LoVo (cell line): ENCODE measurements around the gene MUC3A.
"Not testable (repeated sequence)": the region's sequence is repeated elsewhere in the genome, so short reads cannot be mapped to it uniquely, and the experiment has no call there.

Experiments
- DNase-seq: peaks from one replicate; pipeline ENCODE4 v3.0.0-alpha.2; 2016; ENCODE audit warnings: low spot score

Gene MUC3A, protein sequence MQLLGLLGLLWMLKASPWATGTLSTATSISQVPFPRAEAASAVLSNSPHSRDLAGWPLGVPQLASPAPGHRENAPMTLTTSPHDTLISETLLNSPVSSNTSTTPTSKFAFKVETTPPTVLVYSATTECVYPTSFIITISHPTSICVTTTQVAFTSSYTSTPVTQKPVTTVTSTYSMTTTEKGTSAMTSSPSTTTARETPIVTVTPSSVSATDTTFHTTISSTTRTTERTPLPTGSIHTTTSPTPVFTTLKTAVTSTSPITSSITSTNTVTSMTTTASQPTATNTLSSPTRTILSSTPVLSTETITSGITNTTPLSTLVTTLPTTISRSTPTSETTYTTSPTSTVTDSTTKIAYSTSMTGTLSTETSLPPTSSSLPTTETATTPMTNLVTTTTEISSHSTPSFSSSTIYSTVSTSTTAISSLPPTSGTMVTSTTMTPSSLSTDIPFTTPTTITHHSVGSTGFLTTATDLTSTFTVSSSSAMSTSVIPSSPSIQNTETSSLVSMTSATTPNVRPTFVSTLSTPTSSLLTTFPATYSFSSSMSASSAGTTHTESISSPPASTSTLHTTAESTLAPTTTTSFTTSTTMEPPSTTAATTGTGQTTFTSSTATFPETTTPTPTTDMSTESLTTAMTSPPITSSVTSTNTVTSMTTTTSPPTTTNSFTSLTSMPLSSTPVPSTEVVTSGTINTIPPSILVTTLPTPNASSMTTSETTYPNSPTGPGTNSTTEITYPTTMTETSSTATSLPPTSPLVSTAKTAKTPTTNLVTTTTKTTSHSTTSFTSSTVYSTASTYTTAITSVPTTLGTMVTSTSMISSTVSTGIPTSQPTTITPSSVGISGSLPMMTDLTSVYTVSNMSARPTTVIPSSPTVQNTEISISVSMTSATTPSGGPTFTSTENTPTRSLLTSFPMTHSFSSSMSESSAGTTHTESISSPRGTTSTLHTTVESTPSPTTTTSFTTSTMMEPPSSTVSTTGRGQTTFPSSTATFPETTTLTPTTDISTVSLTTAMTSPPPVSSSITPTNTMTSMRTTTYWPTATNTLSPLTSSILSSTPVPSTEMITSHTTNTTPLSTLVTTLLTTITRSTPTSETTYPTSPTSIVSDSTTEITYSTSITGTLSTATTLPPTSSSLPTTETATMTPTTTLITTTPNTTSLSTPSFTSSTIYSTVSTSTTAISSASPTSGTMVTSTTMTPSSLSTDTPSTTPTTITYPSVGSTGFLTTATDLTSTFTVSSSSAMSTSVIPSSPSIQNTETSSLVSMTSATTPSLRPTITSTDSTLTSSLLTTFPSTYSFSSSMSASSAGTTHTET (N-terminal part only)

DNA sequence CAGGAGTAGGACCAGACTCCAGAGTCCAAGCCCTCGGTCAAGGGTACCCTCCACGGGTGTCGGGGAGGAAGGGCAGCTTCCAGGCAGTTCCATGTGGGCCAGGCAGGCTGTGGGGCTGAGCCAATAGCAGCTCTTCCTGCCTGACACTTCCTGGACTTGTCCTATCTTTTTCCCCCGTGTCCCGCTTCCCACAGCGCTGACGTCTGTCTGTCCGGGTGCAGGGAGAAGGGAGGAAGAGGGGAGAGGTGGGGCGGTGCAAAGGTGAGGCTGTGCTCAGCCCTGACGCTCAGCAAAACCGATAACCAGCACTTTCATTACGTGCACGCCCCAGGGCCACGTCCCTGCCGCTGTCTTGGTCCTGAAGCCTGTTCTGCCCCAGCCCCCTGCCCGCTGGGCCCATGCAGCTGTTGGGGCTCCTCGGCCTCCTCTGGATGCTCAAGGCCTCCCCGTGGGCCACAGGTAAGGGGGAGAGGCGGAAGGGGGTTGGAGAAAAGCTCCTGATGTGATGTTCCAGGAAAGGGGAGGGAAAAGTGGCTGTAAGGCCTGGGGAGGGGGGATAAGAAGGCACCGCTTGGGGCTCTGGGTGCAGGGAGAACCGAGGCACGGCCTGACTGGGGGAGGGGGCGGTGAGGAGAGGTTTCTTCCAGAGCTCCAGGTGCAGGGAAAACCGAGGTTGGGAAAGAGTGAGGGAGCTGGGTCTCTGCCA is at the start of gene MUC3A:
Gene MUC3A, plus strand, starts transcription at position 308 of the 706 bp plus-strand sequence. Its CDS starts 91 bp downstream, at position 399.
- no peak for DNase-seq

DNA sequence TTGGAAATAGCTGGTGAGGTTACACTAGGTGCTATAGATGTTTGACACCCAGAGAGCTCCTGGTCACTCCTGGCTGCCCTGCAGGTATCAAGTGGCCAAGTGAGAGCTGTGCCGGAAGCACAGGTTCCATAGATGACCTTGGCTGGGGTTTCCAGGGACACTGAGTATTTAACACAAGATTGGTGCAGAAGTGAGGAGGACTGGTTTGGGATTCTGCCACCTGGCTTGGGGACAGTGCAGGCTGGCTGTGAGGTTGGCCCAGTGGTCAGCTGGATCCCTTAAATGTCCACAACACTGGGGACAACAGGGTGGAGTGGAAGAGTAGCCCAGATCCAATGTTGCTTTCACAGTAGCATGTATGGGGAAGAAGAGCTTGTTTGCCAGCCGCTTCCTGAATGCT is 48.4 kb upstream of the MUC3A start:
- DNase-seq = no peak

DNA sequence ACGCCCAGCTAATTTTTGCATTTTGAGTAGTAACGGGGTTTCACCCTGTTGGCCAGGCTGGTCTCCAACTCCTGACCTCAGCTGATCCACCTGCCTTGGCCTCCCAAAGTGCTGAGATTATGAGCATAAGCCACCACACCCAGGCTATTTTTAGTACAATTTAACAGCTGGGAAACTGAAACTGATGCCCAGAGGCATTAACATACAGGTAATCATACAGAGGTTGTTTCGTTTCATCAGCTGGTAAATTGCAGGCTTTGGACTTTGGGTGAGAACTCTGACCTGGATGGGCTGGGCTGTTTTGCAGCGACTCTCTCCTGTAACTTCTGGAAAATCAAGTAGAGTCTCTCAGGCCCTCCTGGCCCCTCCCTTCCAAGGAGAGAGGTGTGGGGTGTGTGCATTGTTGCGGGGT is 47.4 kb upstream of the MUC3A start:
- DNase-seq = peak; percentile 68

DNA sequence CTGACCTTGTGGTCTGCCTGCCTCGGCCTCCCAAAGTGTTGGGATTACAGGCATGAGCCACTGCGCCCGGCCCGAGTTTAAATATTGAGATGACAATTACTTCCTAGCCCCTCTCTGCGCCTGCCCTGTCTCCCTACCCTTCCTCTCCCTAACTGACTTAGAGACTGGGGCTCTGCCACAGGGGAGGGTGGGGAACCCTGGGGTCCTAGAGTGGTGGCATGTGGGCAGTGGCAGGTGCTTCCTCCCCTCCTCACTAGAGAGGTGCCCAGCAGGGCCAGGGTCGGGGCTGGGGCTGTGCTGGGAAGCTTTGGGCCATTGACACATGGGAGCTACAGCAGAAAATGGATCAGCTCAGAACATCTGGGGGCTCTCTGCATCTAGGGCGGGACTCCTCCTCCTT is 46.7 kb upstream of the MUC3A start:
- no peak for DNase-seq

DNA sequence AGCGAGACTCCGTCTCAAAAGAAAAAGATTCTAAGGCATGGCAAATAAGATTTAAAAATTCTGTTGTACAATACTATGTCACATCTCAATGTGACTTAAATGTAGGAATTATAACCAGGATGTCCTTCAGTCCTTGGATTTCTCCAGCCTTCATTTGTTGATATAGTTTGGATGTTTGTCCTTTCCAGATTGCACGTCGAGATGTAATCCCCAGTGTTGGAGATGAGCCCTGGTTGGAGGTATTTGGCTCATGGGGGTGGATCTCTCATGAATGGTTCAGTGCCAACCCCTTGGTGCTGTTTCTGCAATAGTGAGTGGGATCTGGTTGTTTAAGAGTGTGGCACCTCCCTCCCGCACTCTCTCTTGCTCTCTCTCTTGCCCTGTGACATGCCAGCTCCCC is 40.8 kb upstream of the MUC3A start:
- no peak for DNase-seq

DNA sequence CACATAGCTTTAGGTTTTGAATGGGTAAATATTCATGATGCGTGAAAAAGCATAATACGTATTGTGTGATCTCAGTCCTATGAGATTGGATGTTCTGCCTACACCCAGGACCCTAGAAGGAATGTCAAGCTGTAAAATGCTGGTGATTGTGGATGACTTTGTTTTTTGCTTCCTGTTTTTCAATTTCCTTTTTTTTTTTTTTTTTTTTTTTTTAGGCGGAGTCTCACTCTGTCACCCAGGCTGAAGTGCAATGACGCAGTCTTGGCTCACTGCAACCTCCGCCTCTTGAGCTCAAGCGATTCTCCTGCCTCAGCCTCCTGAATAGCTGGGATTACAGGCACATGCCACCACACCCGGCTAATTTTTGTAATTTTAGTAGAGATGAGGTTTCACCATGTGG is 38.9 kb upstream of the MUC3A start:
- not testable (repeated sequence) for DNase-seq

DNA sequence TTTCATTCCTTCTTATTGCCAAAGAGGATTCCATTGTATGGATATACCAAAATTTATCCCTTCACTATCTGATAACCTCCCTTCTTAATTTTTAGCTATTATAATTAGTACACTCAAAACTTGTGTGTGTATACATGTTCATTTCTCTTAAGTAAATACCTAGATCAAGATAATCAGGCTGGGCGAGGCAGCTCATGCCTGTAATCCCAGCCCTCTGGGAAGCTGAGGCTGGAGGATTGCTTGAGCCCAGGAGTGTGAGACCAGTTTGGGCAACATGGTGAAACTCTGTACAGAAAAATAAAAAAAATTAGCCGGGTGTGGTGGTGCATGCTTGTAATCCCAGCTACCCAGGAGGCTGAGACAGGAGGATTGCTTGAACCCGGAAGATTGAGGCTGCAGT is 37.9 kb upstream of the MUC3A start:
- no peak for DNase-seq

DNA sequence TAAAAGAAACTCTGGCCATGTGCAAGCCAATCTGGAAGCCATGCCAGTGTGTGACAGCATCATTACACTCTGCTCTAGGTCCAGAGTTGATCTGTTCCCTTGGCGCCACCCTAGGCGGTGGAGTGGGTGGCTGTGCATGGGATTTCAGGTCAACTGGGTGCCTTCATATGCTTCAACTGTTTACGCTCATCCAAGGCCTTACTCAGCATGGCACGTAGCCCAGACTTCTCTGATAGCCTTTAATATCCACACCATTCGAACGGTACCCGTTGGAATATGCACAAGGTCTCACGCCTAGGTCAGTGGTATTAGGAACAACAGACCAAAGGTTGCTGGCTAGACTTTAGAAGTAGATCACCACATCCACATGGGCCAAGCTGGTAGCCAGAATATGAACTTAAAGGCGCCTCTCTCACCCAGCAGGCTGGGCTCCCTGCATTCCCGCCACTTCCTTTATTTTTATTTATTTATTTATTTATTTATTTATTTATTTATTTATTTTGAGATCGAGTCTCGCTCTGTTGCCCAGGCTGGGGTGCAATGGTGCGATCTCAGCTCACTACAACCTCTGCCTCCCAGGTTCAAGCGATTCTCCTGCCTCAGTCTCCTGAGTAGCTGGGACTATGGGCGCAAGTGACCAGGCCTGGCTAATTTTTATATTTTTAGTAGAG is 35.0 kb upstream of the MUC3A start:
- no peak for DNase-seq

DNA sequence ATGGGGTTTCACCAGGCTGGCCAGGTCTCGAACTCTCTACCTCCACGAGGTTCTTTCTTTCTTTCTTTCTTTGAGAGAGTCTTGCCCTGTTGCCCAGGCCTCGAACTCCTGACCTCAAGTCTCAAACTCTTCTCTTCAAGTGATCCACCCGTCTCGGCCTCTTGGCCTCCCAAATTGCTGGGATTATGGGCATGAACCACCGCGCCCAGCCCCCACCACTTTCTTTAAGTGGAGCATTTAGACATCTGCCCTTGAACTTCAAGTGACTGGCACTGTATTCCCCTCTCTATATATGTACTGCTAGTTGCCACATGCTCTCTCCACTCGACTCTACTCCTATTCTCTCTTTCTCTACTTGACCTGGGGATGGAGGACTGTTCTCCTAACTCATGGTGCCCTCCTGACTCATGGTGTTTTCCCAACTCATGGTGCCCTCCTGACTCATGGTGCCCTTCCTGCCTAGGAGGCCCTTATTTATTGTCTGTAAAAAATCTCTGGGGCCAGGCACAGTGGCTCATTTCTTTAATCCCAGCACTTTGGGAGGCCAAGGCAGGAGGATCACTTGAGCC is 34.4 kb upstream of the MUC3A start:
- DNase-seq = no peak

DNA sequence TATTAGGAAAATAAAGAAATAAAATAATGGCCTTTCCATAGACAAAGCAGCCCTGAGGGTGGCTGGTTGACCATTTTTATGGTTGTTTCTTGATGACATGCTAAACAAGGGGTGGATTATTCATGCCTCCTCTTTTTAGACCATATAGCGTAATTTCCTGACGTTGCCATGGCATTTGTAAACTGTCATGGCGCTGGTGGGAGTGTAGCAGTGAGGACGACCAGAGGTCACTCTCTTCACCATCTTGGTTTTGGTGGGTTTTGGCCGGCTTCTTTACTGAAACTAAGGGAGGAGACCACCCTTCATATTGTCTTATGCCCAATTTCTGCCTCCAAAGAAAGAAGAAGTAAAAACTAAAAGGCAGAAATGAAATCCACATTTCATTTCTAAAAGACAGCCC is 30.0 kb upstream of the MUC3A start:
- DNase-seq = not testable (repeated sequence)

DNA sequence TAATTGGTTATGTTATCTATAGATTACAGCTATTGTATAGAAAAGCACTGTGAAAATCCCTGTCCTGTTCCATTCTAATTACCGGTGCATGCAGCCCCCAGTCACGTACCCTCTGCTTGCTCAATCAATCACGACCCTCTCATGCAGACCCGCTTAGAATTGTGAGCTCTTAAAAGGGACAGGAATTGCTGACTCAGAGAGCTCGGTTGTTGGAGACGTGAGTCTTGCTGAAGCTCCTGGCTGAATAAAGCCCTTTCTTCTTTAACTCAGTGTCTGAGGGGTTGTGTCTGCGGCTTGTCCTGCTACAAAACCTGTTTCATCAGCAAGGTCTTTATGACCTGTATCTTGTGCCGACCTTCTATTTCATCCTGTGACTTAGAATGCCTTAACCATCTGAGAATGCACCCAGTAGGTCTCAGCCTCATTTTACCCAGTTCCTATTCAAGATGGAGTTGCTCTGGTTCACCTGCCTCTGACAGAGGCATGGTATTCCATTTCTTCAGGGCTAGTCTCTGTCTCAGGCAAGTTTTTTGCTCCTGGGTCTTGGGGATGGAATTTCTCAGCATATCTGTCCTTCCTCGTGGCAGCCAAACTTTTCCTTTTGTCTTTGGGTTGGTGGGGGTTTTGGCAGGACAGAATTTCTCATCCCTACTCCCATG is 29.4 kb upstream of the MUC3A start:
- DNase-seq = not testable (repeated sequence)

DNA sequence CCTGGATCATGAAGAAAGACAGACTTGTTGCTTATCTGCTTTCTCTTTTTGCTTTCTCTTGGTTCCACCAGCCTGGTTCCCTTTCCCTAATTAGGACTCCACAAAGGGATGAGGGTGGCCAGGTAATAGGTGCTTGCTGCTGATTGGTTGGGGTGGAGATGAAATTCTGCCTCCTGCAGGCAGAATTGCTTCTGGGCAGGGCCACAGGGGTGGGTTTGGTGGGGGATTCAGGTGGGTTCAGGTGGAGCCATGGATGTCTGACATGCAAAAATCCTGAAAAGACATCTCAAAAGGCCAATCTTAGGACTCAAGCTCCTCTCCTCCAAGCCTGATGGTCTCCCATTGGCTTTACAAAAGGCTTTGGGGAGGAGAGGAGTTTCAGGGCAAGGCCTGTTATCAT is 28.3 kb upstream of the MUC3A start:
- DNase-seq = no peak

DNA sequence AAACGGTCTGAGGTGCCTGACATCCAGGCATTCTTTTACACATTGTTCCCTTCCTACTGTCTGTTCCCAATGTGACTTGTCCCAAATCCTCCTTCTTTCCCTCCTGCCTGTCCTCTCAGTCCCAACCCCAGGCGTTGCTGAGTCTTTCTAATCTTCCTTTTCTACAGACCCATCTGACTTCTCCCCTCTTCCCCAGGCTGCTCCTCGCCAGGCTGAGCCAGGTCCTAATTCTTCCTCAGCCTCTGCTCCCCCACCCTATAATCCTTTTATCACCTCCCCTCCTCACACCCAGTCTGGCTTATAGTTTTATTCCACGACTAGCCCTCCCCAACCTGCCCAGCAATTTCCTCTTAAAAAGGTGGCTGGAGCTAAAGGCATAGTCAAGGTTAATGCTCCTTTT is 25.7 kb upstream of the MUC3A start:
- not testable (repeated sequence) for DNase-seq

DNA sequence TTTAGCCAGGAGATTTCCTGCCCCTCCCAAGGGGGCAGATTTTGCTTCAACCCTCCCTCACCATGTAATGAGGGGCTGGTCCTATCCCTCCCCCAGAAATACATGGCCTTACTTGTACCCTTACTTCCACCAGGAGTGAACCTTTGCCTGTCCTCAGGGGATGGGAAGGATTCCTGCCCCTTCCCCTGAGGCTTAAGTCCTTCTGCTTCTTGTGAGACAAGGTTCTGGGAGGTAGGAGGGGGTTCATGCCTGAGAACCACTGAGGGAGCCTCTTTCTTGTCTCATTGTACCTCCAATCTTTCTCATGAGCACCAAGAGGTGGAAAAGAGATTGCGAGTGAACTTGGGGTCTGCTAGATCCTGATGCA is 19.5 kb upstream of the MUC3A start:
- no peak for DNase-seq

DNA sequence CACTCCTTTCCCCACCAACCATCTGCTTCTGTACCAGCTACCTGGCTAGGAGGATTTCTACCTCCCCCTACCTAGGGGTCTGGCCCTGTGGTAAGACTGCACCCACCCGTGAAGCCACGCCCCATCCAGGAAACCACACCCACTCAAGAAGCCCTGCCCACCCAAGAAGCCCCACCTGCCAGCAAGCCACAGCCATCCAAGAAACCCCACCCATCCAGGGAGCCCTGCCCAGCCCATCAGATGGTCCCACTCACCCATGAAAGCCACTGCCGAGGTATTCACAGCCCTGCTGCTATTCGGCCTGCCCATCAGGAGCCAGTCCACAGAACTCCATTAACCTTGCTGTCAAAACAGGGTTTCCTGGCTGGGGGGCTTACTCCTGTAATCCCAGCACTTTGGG is 15.6 kb upstream of the MUC3A start:
- no peak for DNase-seq

DNA sequence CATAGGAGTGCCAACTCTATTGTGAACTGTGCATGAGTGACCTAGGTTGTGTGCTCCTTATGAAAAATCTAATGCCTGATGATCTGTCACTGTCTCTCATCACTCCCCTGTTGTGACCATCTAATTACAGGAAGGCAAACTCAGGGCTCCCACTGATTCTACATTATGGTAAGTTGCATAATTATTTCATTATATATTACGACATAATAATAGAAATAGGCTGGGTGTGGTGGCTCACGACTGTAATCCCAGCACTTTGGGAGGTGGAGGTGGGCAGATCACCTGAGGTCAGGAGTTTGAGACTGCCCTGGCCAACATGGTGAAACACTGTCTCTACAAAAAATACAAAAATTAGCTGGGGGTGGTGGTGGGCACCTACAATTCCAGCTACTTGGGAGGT is 14.0 kb upstream of the MUC3A start:
- DNase-seq = not testable (repeated sequence)

DNA sequence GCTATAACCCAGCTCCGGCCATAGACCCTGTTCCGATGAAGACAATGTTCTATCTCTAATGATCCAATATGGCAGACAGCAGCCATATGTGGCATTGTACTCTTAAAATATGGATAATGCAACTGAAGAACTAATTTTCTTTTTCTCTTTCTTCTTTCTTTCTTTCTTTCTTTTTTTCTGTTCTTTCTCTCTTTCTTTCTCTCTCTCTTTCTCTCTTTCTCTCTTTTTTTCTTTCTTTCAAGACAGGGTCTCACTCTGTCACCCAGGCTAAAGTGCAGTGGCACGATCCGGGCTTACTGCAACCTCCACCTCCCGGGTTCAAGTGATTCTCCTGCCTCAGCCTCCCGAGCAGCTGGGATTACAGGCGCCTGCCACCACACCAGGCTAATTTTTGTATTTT is 13.2 kb upstream of the MUC3A start:
- not testable (repeated sequence) for DNase-seq

DNA sequence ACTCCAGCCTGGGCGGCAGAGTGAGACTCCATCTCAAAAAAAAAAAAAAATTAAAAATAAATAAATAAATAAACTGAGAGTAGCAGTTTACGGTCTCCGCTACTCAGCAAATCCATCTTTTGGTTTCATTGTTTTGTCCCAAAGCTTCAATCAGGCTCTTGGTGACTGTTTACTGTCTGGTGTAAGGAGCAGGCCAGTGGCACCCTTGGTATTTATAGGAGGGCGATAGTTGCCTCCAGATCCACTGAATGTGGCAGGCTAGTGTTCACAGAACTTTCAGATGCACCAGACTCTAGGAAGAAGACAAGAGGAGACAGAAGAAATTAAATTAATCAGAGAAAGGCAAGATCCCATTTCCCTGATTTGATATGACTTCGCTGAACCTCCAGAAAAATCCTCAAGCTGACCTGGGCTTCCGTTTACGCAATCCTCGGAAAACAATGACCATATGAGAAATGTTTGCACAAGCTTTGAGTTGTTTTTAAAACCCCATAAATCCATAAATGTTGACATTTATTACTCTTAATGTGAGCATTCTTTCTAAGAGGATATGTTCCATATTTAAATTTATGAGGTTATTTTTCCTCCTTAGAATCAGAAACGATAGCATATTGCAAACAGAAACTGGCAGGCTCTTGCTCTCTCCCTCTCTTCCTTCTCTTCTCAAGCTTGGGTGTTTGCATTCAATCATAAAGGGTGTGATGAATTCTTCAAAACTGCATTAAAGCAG is 7.1 kb upstream of the MUC3A start:
- peak; percentile 91 for DNase-seq

DNA sequence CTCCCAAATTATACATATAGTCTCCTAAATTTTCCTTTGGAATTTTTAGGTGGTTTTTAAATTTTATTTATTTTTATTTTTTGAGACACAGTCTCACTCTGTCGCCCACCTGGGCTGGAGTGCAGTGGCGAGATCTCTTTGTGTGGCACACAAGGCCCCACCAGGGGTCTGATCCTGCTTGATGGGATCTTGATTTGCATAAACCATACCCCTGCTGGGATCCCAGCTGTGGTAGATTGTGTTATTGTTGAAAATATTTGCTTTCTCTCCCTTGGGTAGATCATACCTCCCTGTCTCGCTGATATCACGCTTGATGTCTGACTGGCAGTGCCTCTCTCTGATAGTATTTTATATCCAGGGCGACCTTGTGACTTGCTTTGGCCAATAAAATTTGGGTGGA is 5.6 kb upstream of the MUC3A start:
- DNase-seq = no peak

DNA sequence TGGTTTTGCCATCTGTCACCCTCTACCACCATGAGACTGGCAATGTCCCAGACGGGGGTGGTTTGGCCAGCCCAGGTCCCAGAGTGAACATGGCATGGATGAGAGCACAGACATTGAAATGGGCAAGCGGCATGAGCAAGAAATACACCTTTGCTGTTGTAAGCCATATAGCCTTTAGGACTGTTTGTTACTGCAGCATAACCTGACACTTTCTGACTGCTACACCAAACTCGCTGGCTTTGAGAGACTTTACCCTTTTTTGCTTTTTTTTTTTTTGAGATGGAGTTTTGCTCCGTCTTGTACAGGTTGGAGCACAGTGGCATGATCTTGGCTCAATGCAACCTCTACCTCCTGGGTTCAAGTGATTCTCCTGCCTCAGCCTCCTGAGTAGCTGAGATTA is 5.2 kb upstream of the MUC3A start:
- no peak for DNase-seq
